Kidney epithelial cell (primary cell): ENCODE results near the gene RERE. TPM values are rescaled to one million over a fixed set of nuclear protein-coding genes. Genes with fewer than 3 reads are reported as not detected.
A peak's percentile ranks its signal among the peaks of the same experiment; 100 is the strongest.

Experiments
- DNase-seq: peaks from one replicate; pipeline ENCODE4 v3.0.0-alpha.2; 2010; ENCODE audit warnings: low read depth
- H3K27me3 ChIP-seq: 2 replicates; pipeline ENCODE4 v1.6.0; 2011; ENCODE audit warnings: low read length; ENCODE audit not compliant: control insufficient read depth, insufficient read depth
- H3K36me3 ChIP-seq: 2 replicates; pipeline ENCODE4 v1.5.1; 2011; ENCODE audit warnings: low read length; ENCODE audit not compliant: control insufficient read depth, insufficient read depth
- H3K4me3 ChIP-seq: 2 replicates; pipeline ENCODE4 v1.5.1; 2011; ENCODE audit warnings: low read depth, mild to moderate bottlenecking, control low read depth, low read length
- total RNA-seq: library from RNA; depleted of rRNA; stranded (reverse); fragments of >200 nt; gene quantifications from 2 replicates; pipeline ENCODE4 v1.2.3, GENCODE V29; 2015
- TF ChIP-seq, protein P1 (sequence below): IDR thresholded peaks from 2 replicates; pipeline ENCODE4 v1.5.1; 2011; ENCODE audit warnings: mild to moderate bottlenecking, moderate library complexity, low read length, control low read depth, inconsistent platforms; ENCODE audit not compliant: insufficient read depth, poor library complexity, severe bottlenecking

RERE gene
- total RNA-seq, 1 donor from 2014 or later, result 47.5 TPM

DNA sequence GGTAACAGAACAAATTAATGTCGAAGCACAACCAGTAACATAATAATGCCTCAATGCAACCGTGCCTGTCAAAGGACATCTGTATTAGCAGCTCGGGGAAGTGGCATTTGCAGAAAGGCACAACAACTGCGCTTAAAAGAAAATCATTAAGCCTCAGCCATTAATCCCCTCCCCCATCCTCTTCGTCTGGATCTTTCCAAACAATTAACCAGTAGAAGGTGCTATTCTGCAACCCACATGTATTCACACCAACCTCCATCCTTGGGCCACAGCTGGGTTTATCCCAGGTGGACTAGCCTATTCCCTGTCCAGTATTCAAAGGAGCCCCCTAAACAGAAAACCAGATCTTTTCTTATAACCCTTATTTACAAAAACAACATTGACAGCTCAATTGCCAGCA is 2.6 kb downstream of the RERE start:
- TF ChIP-seq, protein P1, sequence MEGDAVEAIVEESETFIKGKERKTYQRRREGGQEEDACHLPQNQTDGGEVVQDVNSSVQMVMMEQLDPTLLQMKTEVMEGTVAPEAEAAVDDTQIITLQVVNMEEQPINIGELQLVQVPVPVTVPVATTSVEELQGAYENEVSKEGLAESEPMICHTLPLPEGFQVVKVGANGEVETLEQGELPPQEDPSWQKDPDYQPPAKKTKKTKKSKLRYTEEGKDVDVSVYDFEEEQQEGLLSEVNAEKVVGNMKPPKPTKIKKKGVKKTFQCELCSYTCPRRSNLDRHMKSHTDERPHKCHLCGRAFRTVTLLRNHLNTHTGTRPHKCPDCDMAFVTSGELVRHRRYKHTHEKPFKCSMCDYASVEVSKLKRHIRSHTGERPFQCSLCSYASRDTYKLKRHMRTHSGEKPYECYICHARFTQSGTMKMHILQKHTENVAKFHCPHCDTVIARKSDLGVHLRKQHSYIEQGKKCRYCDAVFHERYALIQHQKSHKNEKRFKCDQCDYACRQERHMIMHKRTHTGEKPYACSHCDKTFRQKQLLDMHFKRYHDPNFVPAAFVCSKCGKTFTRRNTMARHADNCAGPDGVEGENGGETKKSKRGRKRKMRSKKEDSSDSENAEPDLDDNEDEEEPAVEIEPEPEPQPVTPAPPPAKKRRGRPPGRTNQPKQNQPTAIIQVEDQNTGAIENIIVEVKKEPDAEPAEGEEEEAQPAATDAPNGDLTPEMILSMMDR, result peak; percentile 35
- no peaks in the 10 kb centered on the region for H3K27me3 ChIP-seq
- DNase-seq, result no peak
- H3K4me3 ChIP-seq, result no peak overlapping the region
- no peaks in the 10 kb centered on the region for H3K36me3 ChIP-seq

DNA sequence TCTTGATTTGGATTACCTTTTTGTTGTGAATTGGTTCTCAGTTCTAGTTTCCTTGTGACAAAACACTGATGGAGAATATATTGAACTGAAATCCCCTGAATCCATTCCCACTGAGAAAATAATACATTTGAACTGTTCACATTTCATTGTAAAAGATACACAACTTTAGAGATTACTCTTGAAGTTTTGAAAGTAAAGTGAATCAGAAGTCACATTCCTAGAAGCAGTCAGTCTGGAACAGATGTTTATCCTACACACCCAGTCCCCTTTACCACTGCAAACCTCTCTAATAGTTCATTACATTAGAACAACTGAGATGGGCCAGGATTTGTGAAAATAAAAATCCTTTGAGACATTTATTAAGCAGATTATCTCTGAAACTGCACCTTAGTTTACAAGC is 3.4 kb downstream of the RERE start:
- Histone ChIP-seq H3K36me3 (no peaks in the 10 kb centered on the region), H3K27me3 (no peaks in the 10 kb centered on the region), H3K4me3 (no peak overlapping the region)
- TF ChIP-seq, protein P1, result no peak
- DNase-seq, result no peak

DNA sequence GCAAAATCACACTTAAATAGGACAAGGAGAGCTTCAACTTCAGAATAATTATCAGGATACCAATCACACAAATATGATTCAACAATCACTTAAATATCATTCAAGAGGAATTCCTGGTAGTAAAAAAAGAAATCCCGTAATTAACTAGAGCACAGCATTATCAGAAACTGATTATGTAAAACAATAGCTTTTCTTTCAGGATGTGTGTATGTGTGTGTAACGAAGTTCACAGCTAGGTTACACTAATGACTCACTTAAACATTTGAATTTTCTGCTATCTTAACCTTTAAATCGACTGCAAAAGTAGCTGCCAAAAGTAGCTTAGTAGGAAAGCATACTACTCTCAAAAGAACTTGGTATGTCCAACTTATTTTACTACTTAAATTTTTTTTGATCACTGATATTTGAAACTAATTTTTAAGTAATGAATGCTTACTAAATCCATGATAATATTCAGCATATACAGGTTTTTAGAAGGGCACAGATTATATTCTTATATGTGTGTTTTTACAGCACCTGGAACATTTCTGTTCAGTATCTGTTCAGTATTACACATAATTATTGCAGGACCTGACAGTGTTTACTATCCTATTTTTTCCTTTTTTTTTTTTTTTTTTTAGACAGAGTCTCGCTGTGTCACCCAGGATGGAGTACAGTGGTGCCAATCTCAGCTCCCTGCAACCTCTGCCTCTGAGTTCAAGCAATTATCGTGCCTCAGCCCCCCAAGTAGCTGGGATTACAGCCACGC is 4.2 kb downstream of the RERE start:
- Histone ChIP-seq H3K36me3 (no peaks in the 10 kb centered on the region), H3K4me3 (no peak overlapping the region), H3K27me3 (no peaks in the 10 kb centered on the region)
- TF ChIP-seq, protein P1, result no peak
- no peak for DNase-seq

DNA sequence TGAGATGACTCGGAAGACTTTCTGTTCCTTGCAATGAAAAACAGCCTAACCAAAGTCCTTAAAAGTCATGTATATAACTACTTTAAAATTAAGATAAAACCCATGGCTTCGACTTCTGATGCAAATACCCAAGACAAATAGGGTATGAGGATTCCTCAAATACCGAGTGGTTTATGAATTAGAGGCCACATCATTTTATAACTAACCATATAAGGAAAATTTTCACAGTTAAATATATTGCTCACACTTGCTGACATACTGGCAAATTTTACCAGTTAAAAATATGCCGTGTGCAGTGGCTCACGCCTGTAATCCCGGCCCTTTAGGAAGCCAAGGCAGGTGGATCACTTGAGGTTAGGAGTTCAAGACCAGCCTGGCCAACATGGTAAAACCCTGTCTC is 5.4 kb downstream of the RERE start:
- TF ChIP-seq, protein P1, result no peak
- no peak overlapping the region for H3K4me3 ChIP-seq
- H3K27me3 ChIP-seq, result no peaks in the 10 kb centered on the region
- H3K36me3 ChIP-seq, result no peaks in the 10 kb centered on the region
- no peak for DNase-seq

DNA sequence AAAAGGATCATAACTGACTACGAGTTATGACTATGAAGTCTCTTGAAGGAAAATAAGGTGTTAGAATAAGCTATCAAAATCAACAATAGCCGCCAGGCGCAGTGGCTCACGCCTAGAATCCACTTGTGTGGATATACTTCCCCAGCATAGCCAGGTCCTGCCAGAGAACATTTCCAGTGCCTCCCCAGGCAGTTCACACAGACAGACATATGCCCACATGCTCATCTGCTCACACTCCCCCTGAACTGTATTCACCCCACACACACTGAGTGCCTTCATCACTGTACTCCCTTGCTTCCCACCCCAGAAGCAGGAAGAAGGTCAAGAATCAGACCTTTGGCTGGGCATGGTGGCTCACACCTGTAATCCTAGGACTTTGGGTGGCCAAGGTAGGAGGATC is 6.5 kb downstream of the RERE start:
- Histone ChIP-seq H3K36me3 (no peaks in the 10 kb centered on the region), H3K4me3 (no peak overlapping the region), H3K27me3 (no peaks in the 10 kb centered on the region)
- DNase-seq, result no peak
- TF ChIP-seq, protein P1, result no peak

DNA sequence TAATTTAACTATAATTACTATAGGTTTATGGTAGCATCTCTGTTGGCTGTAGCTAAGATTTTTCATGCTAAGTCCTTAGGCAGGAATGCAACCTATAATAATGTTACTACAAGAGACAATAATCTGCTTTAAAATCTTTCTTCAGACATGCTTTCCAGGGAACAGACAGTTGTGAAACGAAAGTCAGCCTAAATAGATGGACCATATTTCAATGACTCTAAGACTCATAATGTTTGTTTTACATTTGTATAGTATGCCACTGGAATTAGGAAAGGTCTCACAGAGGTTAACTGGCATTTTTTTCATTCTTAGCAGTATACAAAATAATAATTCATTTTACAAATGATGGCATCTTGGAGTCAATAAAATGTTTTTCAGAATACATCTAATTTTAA is 8.1 kb downstream of the RERE start:
- Histone ChIP-seq H3K36me3 (no peaks in the 10 kb centered on the region), H3K4me3 (no peak overlapping the region), H3K27me3 (no peaks in the 10 kb centered on the region)
- no peak for DNase-seq
- TF ChIP-seq, protein P1, result no peak
